OCI-LY3 (cell line): ENCODE measurements around the gene SPG7.

ENCODE experiments used
- H2AFZ ChIP-seq: fragments of 200-600, 300-600 bp; shearing (Covaris generic); 2 replicates; pipeline ENCODE4 v1.6.0; 2014; ENCODE audit warnings: antibody characterized with exemption, low read depth, low read length
- H3K27ac ChIP-seq: fragments of 200-600, 300-600 bp; sonication (generic); 2 replicates; pipeline ENCODE4 v1.5.1; 2014; ENCODE audit warnings: mild to moderate bottlenecking, low read length, moderate library complexity, mixed read lengths
- H3K27me3 ChIP-seq: fragments of 200-600, 300-600 bp; sonication (generic); 2 replicates; pipeline ENCODE4 v1.6.1; 2014; ENCODE audit warnings: low read depth, low read length, mixed read lengths
- H3K36me3 ChIP-seq: fragments of 200-600, 300-600 bp; sonication (generic); replicated peaks from 2 replicates; pipeline ENCODE3; 2014; ENCODE audit warnings: low read depth, low read length, mixed read lengths
- H3K4me1 ChIP-seq: fragments of 300-600, 200-600 bp; sonication (generic); 2 replicates; pipeline ENCODE4 v1.6.1; 2014; ENCODE audit warnings: low read length, mixed read lengths
- H3K4me2 ChIP-seq: fragments of 200-600, 300-600 bp; sonication (generic); 2 replicates; pipeline ENCODE4 v1.6.1; 2014; ENCODE audit warnings: low read length, mixed read lengths
- H3K4me3 ChIP-seq: fragments of 300-600, 200-600 bp; sonication (generic); 2 replicates; pipeline ENCODE4 v1.5.1; 2014; ENCODE audit warnings: antibody characterized with exemption, mild to moderate bottlenecking, low read length, moderate library complexity
- H3K79me2 ChIP-seq: fragments of 300-600, 200-600 bp; shearing (Covaris generic); 2 replicates; pipeline ENCODE4 v1.6.1; 2014; ENCODE audit warnings: mild to moderate bottlenecking, low read length, mixed read lengths
- H3K9ac ChIP-seq: fragments of 300-600, 200-600 bp; shearing (Covaris generic); 2 replicates; pipeline ENCODE4 v1.6.0; 2014; ENCODE audit warnings: mild to moderate bottlenecking, low read length, moderate library complexity
- H3K9me3 ChIP-seq: fragments of 200-600, 300-600 bp; shearing (Covaris generic); 2 replicates; pipeline ENCODE4 v1.6.1; 2014; ENCODE audit warnings: low read length, mixed read lengths; ENCODE audit not compliant: insufficient read depth
- H4K20me1 ChIP-seq: fragments of 200-600, 300-600 bp; sonication (generic); 2 replicates; pipeline ENCODE4 v1.6.1; 2016; ENCODE audit warnings: low read length, mixed read lengths; ENCODE audit not compliant: insufficient read depth
- CTCF ChIP-seq: fragments of 200-600, 300-600 bp; sonication (generic); IDR thresholded peaks from 2 replicates; pipeline ENCODE4 v1.5.1; 2014; ENCODE audit warnings: antibody characterized with exemption, low read length, low read depth
- EZH2phosphoT487 ChIP-seq: fragments of 200-600 bp; shearing (Covaris generic); IDR thresholded peaks from 2 replicates; pipeline ENCODE4 v1.6.1; 2018; ENCODE audit warnings: antibody characterized with exemption, mixed run types, low read depth

The SPG7 gene

GRCh38 chr16:89579351-89579750 lies 71.1 kb downstream of the SPG7 start:
- no peak overlapping the region for H3K4me3 ChIP-seq
- H4K20me1 ChIP-seq = no peaks in the 10 kb centered on the region
- no peak overlapping the region for H3K9ac ChIP-seq
- peaks cover 8% of the 10 kb centered on the region for H3K36me3 ChIP-seq
- peaks cover 25% of the 10 kb centered on the region for H3K79me2 ChIP-seq
- no peaks in the 10 kb centered on the region for H3K9me3 ChIP-seq
- H3K4me2 ChIP-seq = no peak overlapping the region
- no peaks in the 10 kb centered on the region for H3K27me3 ChIP-seq
- TF ChIP-seq CTCF (no peak), EZH2phosphoT487 (no peak)
- H3K4me1 ChIP-seq = peaks cover 7% of the 10 kb centered on the region; the same call in 1 of the 2 replicates
- no peak overlapping the region for H3K27ac ChIP-seq
- H2AFZ ChIP-seq = no peak overlapping the region

- no peak overlapping the region for H3K4me3 ChIP-seq
- H3K27ac ChIP-seq = no peak overlapping the region
- peaks cover 9% of the 10 kb centered on the region for H3K36me3 ChIP-seq
- no peaks in the 10 kb centered on the region for H3K27me3 ChIP-seq
- H3K4me1 ChIP-seq = peaks cover 4% of the 10 kb centered on the region; the same call in 1 of the 2 replicates
- H3K9ac ChIP-seq = no peak overlapping the region
- no peak for TF ChIP-seq EZH2phosphoT487
- TF ChIP-seq CTCF = no peak
- no peaks in the 10 kb centered on the region for H3K9me3 ChIP-seq
- no peaks in the 10 kb centered on the region for H4K20me1 ChIP-seq
- H2AFZ ChIP-seq = no peak overlapping the region
- H3K79me2 ChIP-seq = peaks cover 14% of the 10 kb centered on the region
- H3K4me2 ChIP-seq = no peak overlapping the region
These were observed 73.0 kb downstream of the SPG7 start for GRCh38 chr16:89581045-89581695.

- Histone ChIP-seq H3K9me3 (no peaks in the 10 kb centered on the region), H3K4me2 (no peak overlapping the region), H3K27me3 (no peaks in the 10 kb centered on the region), H3K27ac (no peak overlapping the region), H3K9ac (no peak overlapping the region), H2AFZ (no peak overlapping the region), H3K4me1 (no peaks in the 10 kb centered on the region), H3K4me3 (no peak overlapping the region), H4K20me1 (no peaks in the 10 kb centered on the region), H3K36me3 (peaks cover 15% of the 10 kb centered on the region), H3K79me2 (peaks cover 6% of the 10 kb centered on the region)
- TF ChIP-seq EZH2phosphoT487 = no peak
- no peak for TF ChIP-seq CTCF
These were observed 73.8 kb downstream of the SPG7 start for GRCh38 chr16:89581861-89582563.

GRCh38 chr16:89582614-89583196 lies 74.5 kb downstream of the SPG7 start:
- Histone ChIP-seq H3K9me3 (no peaks in the 10 kb centered on the region), H3K4me3 (no peak overlapping the region), H2AFZ (no peak overlapping the region), H3K4me2 (no peak overlapping the region), H3K27ac (no peak overlapping the region), H3K4me1 (no peaks in the 10 kb centered on the region), H3K36me3 (peaks cover 18% of the 10 kb centered on the region), H3K79me2 (no peaks in the 10 kb centered on the region), H3K9ac (no peak overlapping the region), H3K27me3 (no peaks in the 10 kb centered on the region), H4K20me1 (no peaks in the 10 kb centered on the region)
- no peak for TF ChIP-seq CTCF
- no peak for TF ChIP-seq EZH2phosphoT487
